Small intestine (tissue), 7 donors: Measurements from ENCODE around the gene ITIH4. TPM values are rescaled to one million over a fixed set of nuclear protein-coding genes. Genes with fewer than 3 reads are reported as not detected.

ENCODE experiments used
- DNase-seq, 2 donors: peaks; one replicate each; pipeline versions ENCODE4 v3.0.0 to v3.0.0-alpha.2; 2013
- FAIRE-seq: peaks from 2 replicates; lab custom pipeline; 2012; peaks lifted over from hg19 to GRCh38; lab: Jason Lieb, UNC
- H3K27ac ChIP-seq, 3 donors: one replicate each; pipeline ENCODE4 v1.5.1; 2013; ENCODE audit warnings: low read length in 2 of 3, mild to moderate bottlenecking in 2 of 3, control low read depth in 1 of 3, inconsistent platforms in 1 of 3, low read depth in 1 of 3, moderate library complexity in 1 of 3
- H3K27me3 ChIP-seq, 3 donors: one replicate each; pipeline ENCODE4 v1.6.1; 2013; ENCODE audit warnings: low read length in 3 of 3, inconsistent platforms in 1 of 3; ENCODE audit not compliant: control insufficient read depth in 3 of 3, insufficient read depth in 3 of 3
- H3K36me3 ChIP-seq, 3 donors: one replicate each; pipeline ENCODE4 v1.6.1; 2013; ENCODE audit warnings: low read length in 3 of 3, inconsistent platforms in 1 of 3, low read depth in 1 of 3, mild to moderate bottlenecking in 1 of 3, moderate library complexity in 1 of 3; ENCODE audit not compliant: control insufficient read depth in 3 of 3, insufficient read depth in 2 of 3
- H3K4me1 ChIP-seq, 3 donors: one replicate each; pipeline ENCODE4 v1.6.1; 2013; ENCODE audit warnings: low read length in 2 of 3, inconsistent platforms in 1 of 3, low read depth in 1 of 3, mild to moderate bottlenecking in 1 of 3, moderate library complexity in 1 of 3; ENCODE audit not compliant: control insufficient read depth in 3 of 3, insufficient read depth in 2 of 3
- H3K4me3 ChIP-seq, 3 donors: one replicate each; pipeline ENCODE4 v1.5.1; 2013; ENCODE audit warnings: low read length in 3 of 3, control low read depth in 1 of 3, inconsistent platforms in 1 of 3, low read depth in 1 of 3, mild to moderate bottlenecking in 1 of 3, moderate library complexity in 1 of 3
- H3K9me3 ChIP-seq, 2 donors: one replicate each; pipeline ENCODE4 v1.6.1; 2013; ENCODE audit warnings: low read depth in 1 of 2, low read length in 1 of 2; ENCODE audit not compliant: control insufficient read depth in 2 of 2, insufficient read depth in 1 of 2
- WGBS, 3 donors: extraction: QIAGEN DNeasy Blood & Tissue Kit; methylation state at CpG; one replicate each; pipeline ENCODE4 v1.1.7; 2013; 5-methylcytosine and 5-hydroxymethylcytosine counted together
- polyA plus RNA-seq, 4 donors: library from polyadenylated mRNA; stranded (reverse) in 3 of 4; unstranded in 1 of 4; fragments of 200-250 nt in 3 of 4; fragments of 120-200 nt in 1 of 4; gene quantifications; one replicate each; pipeline versions ENCODE4 v1.2.1 to v1.2.3, GENCODE V29; 2013
- donor health status: healthy with polysubstance abuse.
- donor health status: control.
- donor health status: control.
- donor health status: Bipolar disorder and iron deficiency.
- donor health status: healthy.

ITIH4 gene
- polyA plus RNA-seq, 4 donors = 0.67 to 4.9 (median 2.8) TPM

DNA sequence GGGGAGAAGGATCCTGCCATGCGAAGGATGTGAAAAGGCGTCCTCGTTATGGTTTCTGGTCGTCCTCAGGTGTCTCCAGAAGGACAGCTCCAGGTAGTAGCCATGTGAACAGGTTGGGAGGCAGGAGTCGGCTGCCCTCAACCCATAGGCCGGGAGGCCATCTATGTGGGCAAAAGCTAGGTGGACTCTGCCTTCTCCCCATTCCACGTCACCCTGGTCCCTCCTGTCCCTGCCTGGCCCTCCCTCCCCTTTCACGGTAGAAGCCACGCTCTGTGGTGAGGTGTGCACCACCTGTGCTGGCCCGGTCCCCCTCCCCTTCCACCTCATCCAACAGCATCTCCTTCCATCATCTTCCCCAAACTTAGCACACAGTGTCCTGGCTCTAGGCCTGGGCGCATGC lies 19.5 kb downstream of the ITIH4 start:
- no peak for FAIRE-seq

DNA sequence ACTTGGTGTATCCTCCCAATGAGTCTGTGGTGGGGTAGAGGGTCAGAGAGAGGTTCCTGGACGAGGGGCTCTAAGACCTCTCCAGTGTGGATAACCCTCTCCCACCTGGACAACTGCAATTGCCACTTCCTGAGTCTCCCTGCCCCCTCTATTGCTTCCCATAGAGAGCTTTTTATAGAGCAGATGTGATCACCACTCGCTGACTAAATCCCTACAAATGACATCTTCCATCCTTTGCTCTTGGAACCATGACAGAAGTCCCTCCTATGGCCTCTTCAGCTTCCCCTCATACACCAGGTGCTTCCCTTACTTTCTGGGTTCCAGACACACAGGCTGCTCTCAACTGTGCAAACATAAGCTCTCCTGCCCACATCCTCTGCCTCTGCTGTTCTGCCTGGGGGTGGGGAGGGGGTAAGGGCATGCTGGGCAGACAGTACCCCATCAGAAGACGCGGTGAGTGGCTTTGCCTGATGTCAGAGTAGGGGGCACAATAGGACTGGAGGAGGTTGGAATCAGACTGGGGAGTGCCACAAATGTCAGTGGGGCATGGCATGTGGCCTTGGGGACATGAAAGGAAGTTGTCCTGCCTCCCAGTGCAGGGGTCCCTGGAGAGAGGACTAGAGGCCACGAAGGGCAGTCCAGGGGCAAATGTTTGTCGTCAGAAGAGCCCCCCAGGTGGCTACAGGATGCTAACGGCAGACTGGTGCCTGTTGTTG lies 20.7 kb downstream of the ITIH4 start:
- Histone ChIP-seq H3K4me1 (no peaks in the 10 kb centered on the region), H3K36me3 (no peaks in the 10 kb centered on the region), H3K27me3 (peaks cover 0 to 3% (median 0%) of the 10 kb centered on the region in 3 donors), H3K4me3 (no peak overlapping the region), H3K9me3 (no peaks in the 10 kb centered on the region), H3K27ac (no peak overlapping the region)
- DNase-seq = no peak
- FAIRE-seq = no peak
- WGBS, 3 donors = 59 to 84% (median 77%) methylated on average over 7 of the region's 7 CpGs

More for the DNA sequence above, 19.5 kb downstream of the ITIH4 start:
- no peak for DNase-seq
- WGBS, 3 donors = 91% methylated on average over 11 of the region's 11 CpGs
- Histone ChIP-seq H3K27me3 (peaks cover 0 to 3% (median 0%) of the 10 kb centered on the region in 3 donors), H3K9me3 (no peaks in the 10 kb centered on the region), H3K4me3 (no peak overlapping the region), H3K27ac (no peak overlapping the region), H3K36me3 (no peaks in the 10 kb centered on the region), H3K4me1 (no peaks in the 10 kb centered on the region)

DNA sequence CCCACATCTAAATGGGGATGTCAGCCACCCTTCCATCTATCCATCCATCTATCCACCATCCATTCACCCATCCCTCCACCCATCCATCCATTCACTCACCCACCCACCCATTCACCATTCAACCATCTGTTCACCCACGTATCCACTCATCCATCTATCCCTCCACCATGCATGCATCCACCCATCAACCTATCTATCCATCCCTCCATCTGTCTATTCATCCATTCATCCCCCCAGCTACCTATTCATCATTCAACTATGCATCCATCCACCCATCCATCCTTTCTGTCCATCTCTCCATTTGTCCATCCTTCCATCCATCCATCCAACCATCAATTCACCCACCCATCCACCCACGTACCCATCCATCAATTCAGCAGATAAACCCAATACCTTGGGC lies 21.3 kb downstream of the ITIH4 start:
- H3K27me3 ChIP-seq = peaks cover 0 to 3% (median 0%) of the 10 kb centered on the region in 3 donors
- DNase-seq = no peak
- no peak overlapping the region for H3K4me3 ChIP-seq
- H3K4me1 ChIP-seq = no peaks in the 10 kb centered on the region
- no peak for FAIRE-seq
- 74 to 84% (median 80%) methylated on average over 2 of the region's 2 CpGs for WGBS, 3 donors
- H3K36me3 ChIP-seq = no peaks in the 10 kb centered on the region
- H3K27ac ChIP-seq = no peak overlapping the region
- no peaks in the 10 kb centered on the region for H3K9me3 ChIP-seq

DNA sequence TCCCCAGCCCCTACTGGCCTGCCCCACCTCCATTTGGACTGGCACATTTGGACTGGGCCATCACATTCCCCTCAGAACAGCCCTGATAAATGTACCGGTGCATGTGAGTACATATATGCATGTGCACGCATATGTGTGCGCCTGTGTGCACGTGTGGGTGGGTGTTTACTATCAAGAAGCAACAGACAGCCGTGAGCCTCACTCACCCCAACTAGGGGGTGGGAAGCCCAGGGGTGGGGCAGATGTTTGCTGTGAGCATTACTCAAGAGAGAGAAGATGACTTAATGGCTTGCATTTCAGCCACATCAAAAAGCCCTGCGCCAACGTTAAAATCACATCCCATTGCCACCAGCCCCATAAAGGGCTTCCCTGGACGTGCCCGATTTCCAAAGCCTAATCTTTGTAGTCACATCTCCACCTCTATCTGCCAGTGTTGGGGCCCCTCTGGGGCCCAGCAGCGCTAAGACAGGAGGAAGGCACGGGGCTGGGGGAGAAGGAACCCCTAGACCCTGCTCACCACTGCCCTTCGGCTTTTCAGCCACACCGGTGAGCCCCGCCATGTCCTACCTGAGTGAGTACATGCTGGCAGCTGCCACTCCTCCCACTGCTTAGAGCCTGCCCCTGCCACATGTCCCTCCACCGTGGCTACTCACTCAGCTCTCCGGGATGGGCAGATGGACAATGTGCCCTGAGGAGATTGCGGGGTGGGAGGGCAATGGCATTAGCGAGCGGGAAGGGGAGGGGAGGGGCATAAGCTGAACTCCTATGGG lies 25.0 kb downstream of the ITIH4 start:
- H3K27me3 ChIP-seq = peaks cover 0 to 3% (median 0%) of the 10 kb centered on the region in 3 donors
- no peak overlapping the region for H3K4me3 ChIP-seq
- no peak overlapping the region for H3K27ac ChIP-seq
- no peak for DNase-seq
- H3K4me1 ChIP-seq = no peaks in the 10 kb centered on the region
- H3K36me3 ChIP-seq = no peaks in the 10 kb centered on the region
- H3K9me3 ChIP-seq = no peaks in the 10 kb centered on the region
- FAIRE-seq = no peak
- 77 to 82% (median 81%) methylated on average over 17 to 19 of the region's 19 CpGs for WGBS, 3 donors

DNA sequence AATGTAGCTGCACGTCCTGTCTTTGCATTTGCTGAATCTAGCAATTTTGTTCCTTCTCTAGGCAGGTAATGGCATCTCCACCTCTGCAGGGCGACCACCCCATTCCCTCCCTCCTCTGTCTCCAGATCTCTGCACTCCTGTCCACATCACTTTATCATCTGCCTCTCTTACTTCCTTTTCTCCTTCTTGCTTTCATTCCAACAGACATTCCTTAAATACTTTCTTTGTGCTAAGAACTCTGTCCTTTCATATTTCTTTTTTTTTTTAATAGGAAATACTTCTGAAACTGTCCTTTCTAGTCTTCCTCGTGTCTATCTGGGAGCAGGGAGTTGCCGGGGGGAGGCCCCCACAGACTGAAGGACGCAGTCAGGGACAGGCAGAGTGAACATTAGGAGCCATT lies 28.6 kb downstream of the ITIH4 start:
- no peak for FAIRE-seq
- WGBS, 3 donors = 69 to 79% (median 75%) methylated on average over 5 of the region's 5 CpGs
- H3K9me3 ChIP-seq = no peaks in the 10 kb centered on the region
- no peak overlapping the region for H3K4me3 ChIP-seq
- no peak for DNase-seq
- no peaks in the 10 kb centered on the region for H3K27me3 ChIP-seq
- H3K27ac ChIP-seq = no peak overlapping the region
- no peaks in the 10 kb centered on the region for H3K4me1 ChIP-seq
- H3K36me3 ChIP-seq = no peaks in the 10 kb centered on the region

DNA sequence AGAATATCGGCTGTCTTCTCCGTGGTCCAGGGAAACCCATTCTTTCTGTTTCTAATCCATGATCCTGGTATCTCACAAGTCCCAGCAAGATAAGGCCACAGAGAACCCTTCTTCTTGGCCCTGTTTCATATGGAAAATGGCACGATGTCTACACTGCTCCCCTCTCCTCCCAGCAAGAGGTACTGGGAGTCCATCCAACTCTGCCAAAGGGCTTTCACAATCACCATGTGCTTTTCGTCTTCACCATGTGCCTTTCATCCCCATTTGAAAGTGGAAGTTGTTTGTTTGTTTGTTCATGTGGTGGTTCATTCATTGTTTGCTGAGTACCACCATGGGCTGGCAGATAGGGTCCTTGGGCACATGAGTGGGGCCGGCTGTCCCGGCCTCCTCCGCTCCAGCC lies 30.4 kb downstream of the ITIH4 start:
- Histone ChIP-seq H3K9me3 (no peaks in the 10 kb centered on the region), H3K36me3 (no peaks in the 10 kb centered on the region), H3K4me1 (peaks cover 0 to under 1% (median 0%) of the 10 kb centered on the region in 3 donors), H3K27ac (no peak overlapping the region), H3K27me3 (no peaks in the 10 kb centered on the region), H3K4me3 (no peak overlapping the region)
- FAIRE-seq = no peak
- no peak for DNase-seq
- 85 to 90% (median 85%) methylated on average over 7 of the region's 7 CpGs for WGBS, 3 donors

DNA sequence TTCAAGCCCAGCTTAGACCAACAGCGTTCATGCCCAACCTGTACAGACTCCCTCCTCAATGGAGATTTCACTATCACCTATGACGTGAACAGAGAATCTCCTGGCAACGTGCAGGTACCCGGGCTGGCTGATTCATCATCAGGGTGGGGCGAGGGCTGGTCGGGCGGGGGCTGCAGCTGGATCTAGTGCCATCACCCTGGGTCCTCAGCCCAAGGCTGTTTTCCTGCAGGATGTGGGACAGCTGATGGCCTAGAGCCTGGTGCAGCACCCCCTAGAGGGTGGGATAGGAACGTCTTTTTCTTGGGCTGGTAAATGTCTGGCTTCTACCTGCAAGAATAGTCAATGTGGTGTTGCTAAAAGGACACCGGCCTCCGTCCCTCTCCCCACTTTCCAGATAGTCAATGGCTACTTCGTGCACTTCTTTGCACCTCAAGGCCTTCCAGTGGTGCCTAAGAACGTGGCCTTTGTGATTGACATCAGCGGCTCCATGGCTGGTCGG lies 31.4 kb downstream of the ITIH4 start:
- Histone ChIP-seq H3K27me3 (no peaks in the 10 kb centered on the region), H3K36me3 (no peaks in the 10 kb centered on the region), H3K4me3 (no peak overlapping the region), H3K27ac (no peak overlapping the region), H3K4me1 (peaks cover 0 to 9% (median 0%) of the 10 kb centered on the region in 3 donors), H3K9me3 (no peaks in the 10 kb centered on the region)
- FAIRE-seq (no peak), DNase-seq (peak; percentile 37 to 50)
- 35 to 56% (median 47%) methylated on average over 14 of the region's 14 CpGs for WGBS, 3 donors

DNA sequence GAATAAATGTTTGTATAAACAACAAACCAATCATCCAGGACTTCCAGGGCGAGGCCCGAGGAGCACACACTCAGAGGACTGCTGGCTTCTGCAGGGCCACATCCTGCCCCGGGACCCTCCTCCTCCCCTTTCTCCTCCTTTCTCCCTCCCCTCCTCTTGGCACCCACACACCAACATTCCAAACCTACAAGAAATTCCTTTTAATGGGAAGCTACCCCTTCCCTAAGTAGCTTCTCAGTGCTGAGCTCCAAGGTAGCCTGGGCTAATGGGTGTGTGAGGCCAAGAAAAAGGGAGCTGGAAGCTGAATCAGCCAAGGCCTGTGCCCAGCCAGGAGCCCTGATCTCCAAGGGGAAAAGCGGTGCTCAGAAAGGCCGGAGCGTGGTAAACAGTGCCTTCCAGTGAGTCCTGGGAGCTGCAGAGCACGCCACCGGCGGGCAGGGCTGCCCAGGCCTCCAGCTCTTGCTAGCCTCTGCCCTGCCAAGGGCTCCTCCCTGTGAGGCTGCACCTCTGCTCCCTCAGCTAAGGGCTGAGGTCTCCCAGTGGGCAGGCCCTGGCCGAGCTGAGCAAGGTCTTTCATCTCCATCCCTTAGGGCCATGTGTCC lies 32.0 kb downstream of the ITIH4 start:
- no peak for FAIRE-seq
- Histone ChIP-seq H3K36me3 (no peaks in the 10 kb centered on the region), H3K27me3 (no peaks in the 10 kb centered on the region), H3K4me1 (peaks cover 0 to 14% (median 0%) of the 10 kb centered on the region in 3 donors), H3K9me3 (no peaks in the 10 kb centered on the region), H3K4me3 (no peak overlapping the region), H3K27ac (no peak overlapping the region)
- no peak for DNase-seq
- WGBS, 3 donors = 77 to 84% (median 78%) methylated on average over 10 of the region's 10 CpGs
